Thyroid gland (tissue), 4 donors: ENCODE measurements around the gene SCTR. TPM values are rescaled to one million over a fixed set of nuclear protein-coding genes. Genes with fewer than 3 reads are reported as not detected.

ENCODE experiments used
- DNase-seq, 2 donors: peaks; one replicate each; pipeline ENCODE4 v3.0.0-alpha.2; 2019
- H3K27ac ChIP-seq, 3 donors: fragments of 200-600 bp; sonication (generic); 1 replicate in 2 of 3; 2 replicates in 1 of 3; pipeline ENCODE4 v1.5.1; 2016 to 2019; ENCODE audit warnings: mild to moderate bottlenecking in 1 of 3, moderate library complexity in 1 of 3
- H3K27me3 ChIP-seq: fragments of 200-600 bp; sonication (generic); one replicate; pipeline ENCODE4 v1.5.1; 2019
- H3K36me3 ChIP-seq, 2 donors: fragments of 200-600 bp; sonication (generic); one replicate each; pipeline ENCODE4 v1.5.1; 2016 to 2019
- H3K4me1 ChIP-seq, 2 donors: fragments of 200-600 bp; sonication (generic); one replicate each; pipeline ENCODE4 v1.5.1; 2017 to 2019
- H3K4me3 ChIP-seq, 3 donors: fragments of 200-600 bp; sonication (generic); replicated peaks in 1 of 3; 1 replicate in 2 of 3; 2 replicates in 1 of 3; pipeline ENCODE4 v1.5.1; 2016; ENCODE audit warnings: mild to moderate bottlenecking in 1 of 3
- H3K9me3 ChIP-seq: fragments of 200-600 bp; sonication (generic); one replicate; pipeline ENCODE4 v1.5.1; 2017
- POLR2A ChIP-seq, 2 donors: fragments of 450-650 bp; IDR thresholded peaks; one replicate each; pipeline ENCODE4 v1.6.1; 2017; ENCODE audit warnings: antibody characterized with exemption in 2 of 2, mild to moderate bottlenecking in 2 of 2, moderate library complexity in 1 of 2
- WGBS, 2 donors: methylation state at CpG; one replicate each; pipeline ENCODE4 v1.1.5; 2017; 5-methylcytosine and 5-hydroxymethylcytosine counted together
- intact Hi-C: fragments of 100-400 bp; cut with DNase I; formaldehyde crosslinking; loops from one replicate; pipeline ENCODE4 v1.15.1; 2023
- total RNA-seq, 4 donors: library from RNA; depleted of rRNA; stranded (reverse); fragments of >200 nt; gene quantifications; one replicate each; pipeline ENCODE4 v1.2.3, GENCODE V29; 2016
- TF ChIP-seq, protein P1 (sequence below), 6 experiments: fragments of 200-600 bp in 3 of 6; fragments of 450-650 bp in 3 of 6; sonication (generic) in 3 of 6; IDR thresholded peaks; one replicate each; pipeline ENCODE4 v1.5.1; 2016 to 2019; ENCODE audit warnings: antibody characterized with exemption in 6 of 6, mild to moderate bottlenecking in 2 of 6, inconsistent platforms in 1 of 6, moderate library complexity in 1 of 6

Gene SCTR
- total RNA-seq, 4 donors from 2014 or later = not detected

GRCh38 chr2:119464981-119465380 is 59.3 kb downstream of the SCTR start:
- Histone ChIP-seq H3K4me3 (no peak overlapping the region), H3K27me3 (no peaks in the 10 kb centered on the region), H3K27ac (no peak overlapping the region), H3K4me1 (peaks cover 0 to 5% of the 10 kb centered on the region in 2 donors), H3K9me3 (no peaks in the 10 kb centered on the region), H3K36me3 (no peaks in the 10 kb centered on the region)
- peak in 1 of 2 donors; percentile 20 for DNase-seq
- intact Hi-C loops = no loop called here
- TF ChIP-seq, protein P1, sequence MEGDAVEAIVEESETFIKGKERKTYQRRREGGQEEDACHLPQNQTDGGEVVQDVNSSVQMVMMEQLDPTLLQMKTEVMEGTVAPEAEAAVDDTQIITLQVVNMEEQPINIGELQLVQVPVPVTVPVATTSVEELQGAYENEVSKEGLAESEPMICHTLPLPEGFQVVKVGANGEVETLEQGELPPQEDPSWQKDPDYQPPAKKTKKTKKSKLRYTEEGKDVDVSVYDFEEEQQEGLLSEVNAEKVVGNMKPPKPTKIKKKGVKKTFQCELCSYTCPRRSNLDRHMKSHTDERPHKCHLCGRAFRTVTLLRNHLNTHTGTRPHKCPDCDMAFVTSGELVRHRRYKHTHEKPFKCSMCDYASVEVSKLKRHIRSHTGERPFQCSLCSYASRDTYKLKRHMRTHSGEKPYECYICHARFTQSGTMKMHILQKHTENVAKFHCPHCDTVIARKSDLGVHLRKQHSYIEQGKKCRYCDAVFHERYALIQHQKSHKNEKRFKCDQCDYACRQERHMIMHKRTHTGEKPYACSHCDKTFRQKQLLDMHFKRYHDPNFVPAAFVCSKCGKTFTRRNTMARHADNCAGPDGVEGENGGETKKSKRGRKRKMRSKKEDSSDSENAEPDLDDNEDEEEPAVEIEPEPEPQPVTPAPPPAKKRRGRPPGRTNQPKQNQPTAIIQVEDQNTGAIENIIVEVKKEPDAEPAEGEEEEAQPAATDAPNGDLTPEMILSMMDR (IDR thresholded peaks at IDR 0.05) = no peak
- WGBS, 2 donors = 89 to 91% methylated on average over 4 of the region's 4 CpGs

- H3K4me3 ChIP-seq = no peak overlapping the region
- no peak for DNase-seq
- H3K4me1 ChIP-seq = peaks cover 0 to 5% of the 10 kb centered on the region in 2 donors
- H3K27ac ChIP-seq = no peak overlapping the region
- no peaks in the 10 kb centered on the region for H3K9me3 ChIP-seq
- 96 to 98% methylated on average over 9 of the region's 9 CpGs for WGBS, 2 donors
- TF ChIP-seq, protein P1 (IDR thresholded peaks at IDR 0.05) = no peak
- no peak for TF ChIP-seq POLR2A (IDR thresholded peaks at IDR 0.05)
- H3K36me3 ChIP-seq = no peaks in the 10 kb centered on the region
- intact Hi-C loops = no loop called here
- H3K27me3 ChIP-seq = no peaks in the 10 kb centered on the region
Observed at GRCh38 chr2:119463990-119464389, 60.3 kb downstream of the SCTR start.

- Histone ChIP-seq H3K9me3 (no peaks in the 10 kb centered on the region), H3K27ac (no peak overlapping the region), H3K4me3 (no peak overlapping the region), H3K36me3 (no peaks in the 10 kb centered on the region), H3K4me1 (peaks cover 0 to 1% of the 10 kb centered on the region in 2 donors), H3K27me3 (no peaks in the 10 kb centered on the region)
- TF ChIP-seq, protein P1 (IDR thresholded peaks at IDR 0.05) = no peak
- TF ChIP-seq POLR2A (IDR thresholded peaks at IDR 0.05) = no peak
- DNase-seq = no peak
- intact Hi-C loops = no loop called here
- WGBS, 2 donors = 58 to 78% methylated on average over 4 of the region's 4 CpGs
Observed at GRCh38 chr2:119463136-119463535, 61.1 kb downstream of the SCTR start.

- Histone ChIP-seq H3K4me1 (no peaks in the 10 kb centered on the region), H3K4me3 (no peak overlapping the region), H3K27ac (no peak overlapping the region), H3K36me3 (no peaks in the 10 kb centered on the region), H3K27me3 (no peaks in the 10 kb centered on the region), H3K9me3 (no peaks in the 10 kb centered on the region)
- TF ChIP-seq, protein P1 (IDR thresholded peaks at IDR 0.05) = no peak
- DNase-seq = no peak
- WGBS, 2 donors = 96 to 97% methylated on average over 7 of the region's 7 CpGs
- intact Hi-C loops = no loop called here
Observed at GRCh38 chr2:119462574-119462973, 61.7 kb downstream of the SCTR start.

GRCh38 chr2:119461811-119462210 is 62.5 kb downstream of the SCTR start:
- no peak overlapping the region for H3K4me3 ChIP-seq
- TF ChIP-seq, protein P1 (IDR thresholded peaks at IDR 0.05) = no peak
- TF ChIP-seq POLR2A (IDR thresholded peaks at IDR 0.05) = no peak
- H3K9me3 ChIP-seq = no peaks in the 10 kb centered on the region
- intact Hi-C loops = no loop called here
- no peaks in the 10 kb centered on the region for H3K27me3 ChIP-seq
- no peaks in the 10 kb centered on the region for H3K36me3 ChIP-seq
- H3K4me1 ChIP-seq = no peaks in the 10 kb centered on the region
- no peak for DNase-seq
- H3K27ac ChIP-seq = no peak overlapping the region
- 91 to 96% methylated on average over 4 to 5 of the region's 5 CpGs for WGBS, 2 donors
